Osteoblast (primary cell): ENCODE measurements around the gene SLITRK1. TPM values are rescaled to one million over a fixed set of nuclear protein-coding genes. Genes with fewer than 3 reads are reported as not detected.

Experiments
- DNase-seq: peaks from one replicate; pipeline ENCODE4 v3.0.0; 2011; ENCODE audit warnings: low spot score, mixed read lengths; ENCODE audit not compliant: insufficient read length; ENCODE audit errors: missing footprints
- H2AFZ ChIP-seq: 2 replicates; pipeline ENCODE4 v1.6.0; 2011; ENCODE audit warnings: mild to moderate bottlenecking, low read length
- H3K27ac ChIP-seq: 2 replicates; pipeline ENCODE4 v1.5.1; 2011; ENCODE audit warnings: mild to moderate bottlenecking, low read depth, low read length, moderate library complexity
- H3K27me3 ChIP-seq: 2 replicates; pipeline ENCODE4 v1.6.0; 2012; ENCODE audit warnings: mild to moderate bottlenecking, control low read depth, inconsistent platforms, low read length, moderate library complexity; ENCODE audit not compliant: insufficient read depth
- H3K36me3 ChIP-seq: 2 replicates; pipeline ENCODE4 v1.5.1; 2011; ENCODE audit warnings: mild to moderate bottlenecking, low read length, control low read depth, moderate library complexity; ENCODE audit not compliant: insufficient read depth
- H3K4me1 ChIP-seq: 2 replicates; pipeline ENCODE4 v1.5.1; 2011; ENCODE audit warnings: mild to moderate bottlenecking, low read length, control low read depth, moderate library complexity; ENCODE audit not compliant: insufficient read depth
- H3K4me2 ChIP-seq: 2 replicates; pipeline ENCODE4 v1.6.0; 2011; ENCODE audit warnings: mild to moderate bottlenecking, low read length; ENCODE audit not compliant: insufficient read depth
- H3K4me3 ChIP-seq: fragments of 200-600 bp; sonication (generic); 3 replicates; pipeline ENCODE4 v1.5.1; 2012; ENCODE audit warnings: mild to moderate bottlenecking, low read length, inconsistent platforms; ENCODE audit not compliant: insufficient read depth
- H3K79me2 ChIP-seq: 2 replicates; pipeline ENCODE4 v1.6.0; 2012; ENCODE audit warnings: mild to moderate bottlenecking, low read length, control low read depth, inconsistent platforms; ENCODE audit not compliant: insufficient read depth
- H3K9me3 ChIP-seq: 2 replicates; pipeline ENCODE4 v1.5.1; 2011; ENCODE audit warnings: low read depth, low read length, control low read depth
- H4K20me1 ChIP-seq: 2 replicates; pipeline ENCODE4 v1.6.0; 2012; ENCODE audit warnings: mild to moderate bottlenecking, low read length, control low read depth; ENCODE audit not compliant: insufficient read depth
- CTCF ChIP-seq: IDR thresholded peaks from 2 replicates; pipeline ENCODE4 v1.5.1; 2011; ENCODE audit warnings: mild to moderate bottlenecking, low read depth, low read length, moderate library complexity; ENCODE audit errors: extremely low read depth
- total RNA-seq: library from RNA; depleted of rRNA; stranded (reverse); fragments of >200 nt; gene quantifications from 2 replicates; pipeline ENCODE4 v1.2.3, GENCODE V29; 2012

The SLITRK1 gene
- total RNA-seq, 1 donor: not detected

- no peaks in the 10 kb centered on the region for H3K27me3 ChIP-seq
- no peak overlapping the region for H3K27ac ChIP-seq
- H3K9me3 ChIP-seq: no peaks in the 10 kb centered on the region
- H3K36me3 ChIP-seq: no peaks in the 10 kb centered on the region
- TF ChIP-seq CTCF: no peak
- DNase-seq: no peak
- H3K79me2 ChIP-seq: no peaks in the 10 kb centered on the region
- no peak overlapping the region for H2AFZ ChIP-seq
- H4K20me1 ChIP-seq: no peaks in the 10 kb centered on the region
- no peak overlapping the region for H3K4me2 ChIP-seq
- no peaks in the 10 kb centered on the region for H3K4me1 ChIP-seq
- H3K4me3 ChIP-seq: no peak overlapping the region
Measured at GRCh38 chr13:83890358-83890757, 8.1 kb upstream of the SLITRK1 start.

- no peak for TF ChIP-seq CTCF
- H4K20me1 ChIP-seq: no peaks in the 10 kb centered on the region
- no peak for DNase-seq
- no peak overlapping the region for H2AFZ ChIP-seq
- H3K9me3 ChIP-seq: no peaks in the 10 kb centered on the region
- peaks cover 8% of the 10 kb centered on the region for H3K4me1 ChIP-seq
- peaks cover 11% of the 10 kb centered on the region for H3K27me3 ChIP-seq
- H3K27ac ChIP-seq: no peak overlapping the region
- no peak overlapping the region for H3K4me3 ChIP-seq
- no peaks in the 10 kb centered on the region for H3K79me2 ChIP-seq
- no peak overlapping the region for H3K4me2 ChIP-seq
- H3K36me3 ChIP-seq: no peaks in the 10 kb centered on the region
Measured at GRCh38 chr13:83884141-83884540, 1.9 kb upstream of the SLITRK1 start.

GRCh38 chr13:83883061-83883523 is 818 bp upstream of the SLITRK1 start:
- no peak for DNase-seq
- H3K4me2 ChIP-seq: peak overlapping the region; percentile 79

GRCh38 chr13:83882606-83882959 is 309 bp upstream of the SLITRK1 start:
- no peaks in the 10 kb centered on the region for H4K20me1 ChIP-seq
- DNase-seq: no peak
- peak overlapping the region; percentile 57 for H3K4me3 ChIP-seq
- H3K79me2 ChIP-seq: no peaks in the 10 kb centered on the region
- H3K27me3 ChIP-seq: peaks cover 11% of the 10 kb centered on the region
- H3K4me1 ChIP-seq: peaks cover 8% of the 10 kb centered on the region
- TF ChIP-seq CTCF: no peak
- H3K36me3 ChIP-seq: no peaks in the 10 kb centered on the region
- no peak overlapping the region for H2AFZ ChIP-seq
- H3K27ac ChIP-seq: no peak overlapping the region
- H3K4me2 ChIP-seq: peak overlapping the region; percentile 79
- no peaks in the 10 kb centered on the region for H3K9me3 ChIP-seq

More at GRCh38 chr13:83883061-83883523, 818 bp upstream of the SLITRK1 start:
- Histone ChIP-seq H3K79me2 (no peaks in the 10 kb centered on the region), H3K36me3 (no peaks in the 10 kb centered on the region), H3K27me3 (peaks cover 11% of the 10 kb centered on the region), H3K4me3 (peak overlapping the region; percentile 14), H2AFZ (no peak overlapping the region), H4K20me1 (no peaks in the 10 kb centered on the region), H3K4me1 (peaks cover 8% of the 10 kb centered on the region), H3K9me3 (no peaks in the 10 kb centered on the region), H3K27ac (no peak overlapping the region)
- no peak for TF ChIP-seq CTCF
